GM10248 (cell line): ENCODE results near the gene HMSD.
"Not testable (repeated sequence)": the region's sequence is repeated elsewhere in the genome, so short reads cannot be mapped to it uniquely, and the experiment has no call there.

ENCODE experiments used
- CTCF ChIA-PET: fragments of 300-600 bp; sonication (Branson Sonifier 250); formaldehyde crosslinking; extraction: SDS; loops from one replicate; lab custom pipeline; 2021; ENCODE audit warnings: antibody characterized with exemption; lab: Yijun Ruan, JAX
- POLR2A ChIA-PET: fragments of 350-650 bp; sonication (Branson Sonifier 250); formaldehyde crosslinking; extraction: SDS; loops from one replicate; lab custom pipeline; 2020; ENCODE audit warnings: antibody characterized with exemption; lab: Yijun Ruan, JAX
- DNase-seq: peaks from one replicate; pipeline ENCODE4 v3.0.0; 2012; ENCODE audit errors: extremely low spot score
- CTCF ChIP-seq: IDR thresholded peaks from 2 replicates; pipeline ENCODE4 v1.5.1; 2012; ENCODE audit warnings: mild to moderate bottlenecking, low read depth; ENCODE audit errors: extremely low read depth, missing control alignments, control extremely low read depth

The HMSD gene

GRCh38 chr18:63908858-63909257 is 40.2 kb upstream of the HMSD start:
- POLR2A ChIA-PET: no interaction called here
- no peak for DNase-seq
- no peak for TF ChIP-seq CTCF
- CTCF ChIA-PET: interaction anchor here (0.9 to 4.4 kb wide), 12 partner anchors 10 to 66 kb away, joined by 3 to 52 read pairs (median 6); no protein-coding TSS in a partner anchor

- ChIA-PET POLR2A (no interaction called here), CTCF (interaction anchor here (1.9 to 4.4 kb wide), 5 partner anchors 12 to 65 kb away, joined by 6 to 52 read pairs (median 13); no protein-coding TSS in a partner anchor)
- no peak for TF ChIP-seq CTCF
- DNase-seq: no peak
Observed at GRCh38 chr18:63909870-63910269, 39.2 kb upstream of the HMSD start.

- TF ChIP-seq CTCF: no peak
- ChIA-PET CTCF (interaction anchor here (1.3 to 3.4 kb wide), 2 partner anchors 9 to 18 kb away, joined by 3 to 26 read pairs; no protein-coding TSS in a partner anchor), POLR2A (no interaction called here)
- DNase-seq: no peak
Observed at GRCh38 chr18:63917817-63918216, 31.3 kb upstream of the HMSD start.

GRCh38 chr18:63922049-63922448 is 27.1 kb upstream of the HMSD start:
- TF ChIP-seq CTCF: no peak
- no peak for DNase-seq
- ChIA-PET CTCF (interaction anchor here (1.2 to 3.8 kb wide), 5 partner anchors 10 to 56 kb away, joined by 3 to 56 read pairs (median 5); no protein-coding TSS in a partner anchor), POLR2A (interaction anchor here (0.8 kb wide), 1 partner anchor 14 kb away, joined by 3 read pairs; the partner anchor contains the start of gene SERPINB10)

- TF ChIP-seq CTCF: no peak
- CTCF ChIA-PET: interaction anchor here (2.7 to 3.8 kb wide), 2 partner anchors 11 to 15 kb away, joined by 13 to 56 read pairs; no protein-coding TSS in a partner anchor
- DNase-seq: no peak
- POLR2A ChIA-PET: no interaction called here
Observed at GRCh38 chr18:63924551-63924950, 24.6 kb upstream of the HMSD start.

GRCh38 chr18:63928331-63928730 is 20.8 kb upstream of the HMSD start:
- no peak for TF ChIP-seq CTCF
- ChIA-PET POLR2A (no interaction called here), CTCF (interaction anchor here (0.7 to 1.3 kb wide), 2 partner anchors 8 to 30 kb away, joined by 3 to 9 read pairs; no protein-coding TSS in a partner anchor)
- no peak for DNase-seq

GRCh38 chr18:63929369-63929768 is 19.7 kb upstream of the HMSD start:
- DNase-seq, POLR2A ChIA-PET, CTCF ChIA-PET: not testable (repeated sequence)
